HepG2 (cell line): ENCODE measurements around the gene PPFIA4. TPM values are rescaled to one million over a fixed set of nuclear protein-coding genes. Genes with fewer than 3 reads are reported as not detected.

ENCODE experiments used
- ATAC-seq: fragments of 200-7000 bp; cut with Tn5 transposase; 3 replicates; pipeline ENCODE4 v1.9.1; 2020; ENCODE audit warnings: mild to moderate bottlenecking, moderate library complexity
- BruUV-seq: library from RNA; stranded (reverse); fragments of 400-500 nt; replicated peaks from 2 replicates; lab custom pipeline; 2021; lab: Mats Ljungman, UMichigan
- CTCF ChIA-PET: fragments of 300-600 bp; formaldehyde crosslinking; extraction: SDS; loops from one replicate; lab custom pipeline; 2021; ENCODE audit warnings: low total read pairs, inconsistent platforms, low intra/inter-chr PET ratio; lab: Yijun Ruan, JAX
- POLR2A ChIA-PET: fragments of 350-600 bp; sonication (Branson Sonifier 250); formaldehyde crosslinking; loops from one replicate; lab custom pipeline; 2020; ENCODE audit warnings: antibody characterized with exemption, inconsistent platforms; lab: Yijun Ruan, JAX
- DNase-seq: peaks from one replicate; pipeline ENCODE4 v3.0.0-alpha.2; 2015; ENCODE audit warnings: low spot score
- FAIRE-seq: peaks from 3 replicates; lab custom pipeline; 2011; peaks lifted over from hg19 to GRCh38; lab: Jason Lieb, UNC
- H2AFZ ChIP-seq: one replicate; pipeline ENCODE4 v1.6.1; 2011; ENCODE audit warnings: low read length, inconsistent platforms
- H3K27ac ChIP-seq: fragments of 300-600 bp; 3 replicates; pipeline ENCODE4 v1.8.0; 2011; ENCODE audit warnings: mixed run types, mild to moderate bottlenecking, mixed read lengths, low read length, inconsistent platforms; ENCODE audit not compliant: insufficient read depth; ENCODE audit errors: extremely low read length
- H3K27me3 ChIP-seq, 2 experiments: fragments of 200-600 bp in 1 of 2; 2 replicates in 1 of 2; 3 replicates in 1 of 2; pipeline versions ENCODE4 v1.6.0 to v1.8.0; 2011; ENCODE audit warnings: low read length in 2 of 2, mild to moderate bottlenecking in 2 of 2, moderate library complexity in 2 of 2, inconsistent platforms in 1 of 2; ENCODE audit not compliant: insufficient read depth in 2 of 2, control insufficient read depth in 1 of 2
- H3K36me3 ChIP-seq, 2 experiments: fragments of 200-600 bp in 1 of 2; replicated peaks in 1 of 2; 2 replicates in 1 of 2; 3 replicates in 1 of 2; pipeline versions ENCODE4 v1.5.1 to v1.8.0; 2011; ENCODE audit warnings: low read length in 2 of 2, inconsistent platforms in 1 of 2; ENCODE audit not compliant: insufficient read depth in 2 of 2, control insufficient read depth in 1 of 2
- H3K4me1 ChIP-seq: 2 replicates; pipeline ENCODE4 v1.5.1; 2012; ENCODE audit warnings: low read length, inconsistent platforms; ENCODE audit not compliant: insufficient read depth
- H3K4me2 ChIP-seq: 2 replicates; pipeline ENCODE4 v1.6.0; 2011; ENCODE audit warnings: low read depth, low read length, inconsistent platforms
- H3K4me3 ChIP-seq, 3 experiments: fragments of 200-600 bp in 1 of 3; sonication (generic), shearing (Covaris generic) in 1 of 3; replicated peaks in 1 of 3; 2 replicates each; pipeline ENCODE4 v1.5.1; 2011 to 2016; ENCODE audit warnings: low read length in 3 of 3, inconsistent platforms in 2 of 3, low read depth in 2 of 3, mild to moderate bottlenecking in 2 of 3, control low read depth in 1 of 3, mixed read lengths in 1 of 3; ENCODE audit not compliant: insufficient read depth in 1 of 3
- H3K79me2 ChIP-seq: one replicate; pipeline ENCODE4 v1.6.1; 2011; ENCODE audit warnings: low read length, inconsistent platforms; ENCODE audit not compliant: insufficient read depth
- H3K9ac ChIP-seq: 2 replicates; pipeline ENCODE4 v1.6.0; 2011; ENCODE audit warnings: mild to moderate bottlenecking, low read depth, low read length, inconsistent platforms; ENCODE audit not compliant: insufficient read depth
- H3K9me3 ChIP-seq: 2 replicates; pipeline ENCODE4 v1.5.1; 2012; ENCODE audit warnings: mild to moderate bottlenecking, low read length
- H4K20me1 ChIP-seq: 2 replicates; pipeline ENCODE4 v1.6.0; 2011; ENCODE audit warnings: inconsistent platforms, mild to moderate bottlenecking, low read length, moderate library complexity; ENCODE audit not compliant: insufficient read depth
- GZF1 ChIP-seq: sonication (generic); formaldehyde crosslinking; IDR thresholded peaks from 2 replicates; pipeline ENCODE4 v1.5.1; 2020; ENCODE audit warnings: mild to moderate bottlenecking, missing genetic modification reagents
- MAFK ChIP-seq, 2 experiments: IDR thresholded peaks in 1 of 2; conservative IDR thresholded peaks in 1 of 2; 2 replicates each; pipeline ENCODE4 v1.6.1; 2011; ENCODE audit warnings: improper control_type of control experiment in 2 of 2, low read length in 2 of 2
- WGBS: methylation state at CpG from one replicate; pipeline ENCODE4 v1.1.6; 2017; ENCODE audit warnings: low lambda C conversion rate; 5-methylcytosine and 5-hydroxymethylcytosine counted together
- in situ Hi-C: cut with HindIII; loops from 2 replicates; pipeline ENCODE4 v1.10.0; 2017; ENCODE audit warnings: low pct_unique_long_range_greater_than_20kb; ENCODE audit not compliant: extremely low pct_ligation_motif_present
- intact Hi-C: fragments of 100-400 bp; cut with micrococcal nuclease; formaldehyde crosslinking; loops from one replicate; pipeline ENCODE4 v1.10.0; 2022; ENCODE audit not compliant: unreplicated experiment
- polyA plus RNA-seq, 8 experiments: library from polyadenylated mRNA; depleted of rRNA in 3 of 8; stranded (reverse) in 7 of 8; unstranded in 1 of 8; fragments of >200 nt; fragmentation: Illumina TruSeq in 4 of 8; extraction: Trizol in 4 of 8; gene quantifications; 2 replicates each; pipeline versions ENCODE4 v1.2.1 to v1.2.3, GENCODE V29; 2011 to 2016; ENCODE audit warnings: low read depth in 4 of 8, missing spikeins in 1 of 8, mixed read lengths in 1 of 8; ENCODE audit not compliant: insufficient read depth in 1 of 8
- total RNA-seq, 5 experiments: library from RNA; depleted of rRNA; stranded (reverse); fragments of >200 nt; fragmentation: Illumina TruSeq; extraction: Trizol; gene quantifications; 2 replicates each; pipeline ENCODE4 v1.2.3, GENCODE V29; 2016; ENCODE audit warnings: low read depth in 1 of 5
- TF ChIP-seq, protein P1 (sequence below): sonication (generic); formaldehyde crosslinking; IDR thresholded peaks from 2 replicates; pipeline ENCODE4 v1.5.1; 2020; ENCODE audit warnings: missing genetic modification reagents, mild to moderate bottlenecking, borderline replicate concordance
- TF ChIP-seq, protein P2 (sequence below): IDR thresholded peaks from 2 replicates; pipeline ENCODE4 v1.6.1; 2016

Gene PPFIA4
- total and polyA plus RNA-seq, 2 of the 13 experiments (the other 11 are each of a cell fraction or from before 2014, with no cell fraction given) = 6.4 TPM; not detected in 1

- TF ChIP-seq, protein P1, sequence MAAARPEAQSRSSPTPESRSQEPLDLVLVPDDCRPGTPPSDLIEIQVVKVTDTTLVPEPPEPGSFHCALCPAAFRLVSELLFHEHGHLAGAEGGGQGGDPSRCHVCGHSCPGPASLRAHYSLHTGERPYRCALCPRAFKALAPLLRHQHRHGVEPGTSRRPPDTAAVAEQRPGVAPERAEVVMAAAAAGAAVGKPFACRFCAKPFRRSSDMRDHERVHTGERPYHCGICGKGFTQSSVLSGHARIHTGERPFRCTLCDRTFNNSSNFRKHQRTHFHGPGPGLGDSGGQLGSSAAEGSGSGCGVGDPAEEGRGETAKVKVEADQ (CRISPR knock-in tag) = no peak
- TF ChIP-seq GZF1 (CRISPR knock-in tag) = no peak
These were observed 10.2 kb downstream of the PPFIA4 start (continued) for GRCh38 chr1:203036537-203036936.

GRCh38 chr1:203037509-203038190, 11.4 kb downstream of the PPFIA4 start:
- TF ChIP-seq, protein P2, sequence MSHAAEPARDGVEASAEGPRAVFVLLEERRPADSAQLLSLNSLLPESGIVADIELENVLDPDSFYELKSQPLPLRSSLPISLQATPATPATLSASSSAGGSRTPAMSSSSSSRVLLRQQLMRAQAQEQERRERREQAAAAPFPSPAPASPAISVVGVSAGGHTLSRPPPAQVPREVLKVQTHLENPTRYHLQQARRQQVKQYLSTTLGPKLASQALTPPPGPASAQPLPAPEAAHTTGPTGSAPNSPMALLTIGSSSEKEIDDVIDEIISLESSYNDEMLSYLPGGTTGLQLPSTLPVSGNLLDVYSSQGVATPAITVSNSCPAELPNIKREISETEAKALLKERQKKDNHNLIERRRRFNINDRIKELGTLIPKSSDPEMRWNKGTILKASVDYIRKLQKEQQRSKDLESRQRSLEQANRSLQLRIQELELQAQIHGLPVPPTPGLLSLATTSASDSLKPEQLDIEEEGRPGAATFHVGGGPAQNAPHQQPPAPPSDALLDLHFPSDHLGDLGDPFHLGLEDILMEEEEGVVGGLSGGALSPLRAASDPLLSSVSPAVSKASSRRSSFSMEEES (CRISPR knock-in tag) = no peak
- TF ChIP-seq MAFK (conservative IDR thresholded peaks at IDR 0.05 in 1 of 2, IDR thresholded peaks at IDR 0.05 in 1 of 2; ENCODE audit: low read length in 2 of 2) = peak in 1 of 2 experiments; percentile 33; a peak in 1 of 4 replicates
- Histone ChIP-seq H3K79me2 (no peaks in the 10 kb centered on the region), H3K9me3 (no peaks in the 10 kb centered on the region), H3K4me2 (no peak overlapping the region), H3K27me3 (peaks cover 2 to 29% of the 10 kb centered on the region in 2 experiments; a peak in 3 of 5 replicates), H4K20me1 (peaks cover 5% of the 10 kb centered on the region; the same call in 1 of the 2 replicates), H2AFZ (no peak overlapping the region), H3K4me1 (no peaks in the 10 kb centered on the region), H3K36me3 (no peaks in the 10 kb centered on the region), H3K9ac (no peak overlapping the region), H3K4me3 (no peak overlapping the region), H3K27ac (no peak overlapping the region)
- no TSS peak for BruUV-seq
- 33% methylated on average over 8 of the region's 10 CpGs for WGBS
- ATAC-seq (no peak), DNase-seq (no peak), FAIRE-seq (no peak)
- intact Hi-C loops = loop anchor here (2.0 to 5.0 kb wide), 3 partner anchors 67 to 231 kb away; no protein-coding TSS in a partner anchor
- in situ Hi-C loops = loop anchor here (5.0 kb wide), 2 partner anchors 180 to 235 kb away; no protein-coding TSS in a partner anchor
- ChIA-PET CTCF (interaction anchor here (1.1 kb wide), 1 partner anchor 178 kb away, joined by 3 read pairs; no protein-coding TSS in a partner anchor), POLR2A (no interaction called here)
